Gastrocnemius medialis (tissue), 4 donors: ENCODE results near the gene FOXF2. TPM values are rescaled to one million over a fixed set of nuclear protein-coding genes. Genes with fewer than 3 reads are reported as not detected.
A peak's percentile ranks its signal among the peaks of the same experiment; 100 is the strongest.

Source experiments
- ATAC-seq, 2 donors: fragments of 150-250 bp; one replicate each; pipeline ENCODE4 v1.9.1; 2016
- DNase-seq, 2 donors: peaks; one replicate each; pipeline ENCODE4 v3.0.0-alpha.2; 2019
- H3K27ac ChIP-seq, 4 donors: fragments of 200-600 bp; sonication (generic); 1 replicate in 1 of 4; 2 replicates in 3 of 4; pipeline ENCODE4 v1.5.1; 2016 to 2018; ENCODE audit warnings: mild to moderate bottlenecking in 2 of 4, moderate library complexity in 1 of 4
- H3K27me3 ChIP-seq, 3 donors: fragments of 200-600 bp; sonication (generic) in 2 of 3; 1 replicate in 1 of 3; 2 replicates in 2 of 3; pipeline versions ENCODE4 v1.5.1 to v1.6.0; 2016 to 2019; ENCODE audit warnings: mild to moderate bottlenecking in 1 of 3, moderate library complexity in 1 of 3
- H3K36me3 ChIP-seq, 2 donors: fragments of 200-600 bp; sonication (generic) in 1 of 2; one replicate each; pipeline ENCODE4 v1.5.1; 2017 to 2018
- H3K4me1 ChIP-seq, 2 donors: fragments of 200-600 bp; sonication (generic) in 1 of 2; one replicate each; pipeline ENCODE4 v1.5.1; 2016 to 2017; ENCODE audit warnings: mild to moderate bottlenecking in 2 of 2
- H3K4me3 ChIP-seq, 4 donors: fragments of 200-600 bp; sonication (generic) in 3 of 4; 1 replicate in 1 of 4; 2 replicates in 3 of 4; pipeline ENCODE4 v1.5.1; 2016 to 2019; ENCODE audit warnings: mild to moderate bottlenecking in 2 of 4
- H3K9me3 ChIP-seq, 3 donors: fragments of 200-600 bp; sonication (generic) in 2 of 3; 1 replicate in 1 of 3; 2 replicates in 2 of 3; pipeline ENCODE4 v1.5.1; 2016 to 2019
- CTCF ChIP-seq, 5 experiments: fragments of 450-650 bp in 3 of 5; fragments of 200-600 bp in 2 of 5; sonication (generic) in 2 of 5; IDR thresholded peaks in 4 of 5; conservative IDR thresholded peaks in 1 of 5; 1 replicate in 4 of 5; 2 replicates in 1 of 5; pipeline ENCODE4 v1.5.1; 2016 to 2019; ENCODE audit warnings: antibody characterized with exemption in 5 of 5, mild to moderate bottlenecking in 3 of 5, moderate library complexity in 3 of 5
- POLR2A ChIP-seq, 2 donors: fragments of 450-650 bp; IDR thresholded peaks; one replicate each; pipeline ENCODE4 v1.6.1; 2017; ENCODE audit warnings: antibody characterized with exemption in 2 of 2, mild to moderate bottlenecking in 2 of 2, moderate library complexity in 2 of 2
- in situ Hi-C, 4 donors: fragments of 200-750 bp; cut with MboI; loops; one replicate each; pipeline versions ENCODE4 v1.15.0 to v1.8.0; 2017; ENCODE audit warnings: low sequenced_read_pairs in 4 of 4
- intact Hi-C: fragments of 100-400 bp; cut with DNase I; formaldehyde crosslinking; loops from one replicate; pipeline ENCODE4 v1.15.1; 2023; ENCODE audit warnings: low total_unique reads
- total RNA-seq, 4 donors: library from RNA; depleted of rRNA; stranded (reverse); fragments of >200 nt; gene quantifications; one replicate each; pipeline versions ENCODE4 v1.1.0 to v1.2.3, GENCODE V29; 2016

FOXF2 gene
- total RNA-seq, 4 donors from 2014 or later, result 0.31 to 2.2 (median 1.1) TPM

GRCh38 chr6:1379788-1380147, 9.6 kb upstream of the FOXF2 start:
- Histone ChIP-seq H3K36me3 (no peaks in the 10 kb centered on the region), H3K27me3 (peaks cover 88 to 99% (median 98%) of the 10 kb centered on the region in 3 donors), H3K9me3 (no peaks in the 10 kb centered on the region), H3K4me1 (peaks cover 7 to 18% of the 10 kb centered on the region in 2 donors), H3K4me3 (peak overlapping the region in 1 of 4 donors; percentile 46), H3K27ac (no peak overlapping the region)
- ATAC-seq, result no peak
- intact Hi-C loops, result loop anchor here (2.0 to 5.0 kb wide), 5 partner anchors 67 to 787 kb away; partner anchors contain the start of gene FOXQ1
- TF ChIP-seq CTCF (IDR thresholded peaks at IDR 0.05 in 4 of 5, conservative IDR thresholded peaks at IDR 0.05 in 1 of 5) (no peak), POLR2A (IDR thresholded peaks at IDR 0.05) (no peak)
- DNase-seq, result no peak
- in situ Hi-C loops, result loop anchor here (10.0 to 25.0 kb wide), 4 partner anchors 585 to 792 kb away; no protein-coding TSS in a partner anchor

GRCh38 chr6:1380625-1381427, 8.6 kb upstream of the FOXF2 start:
- no peak overlapping the region for H3K27ac ChIP-seq
- DNase-seq (no peak), ATAC-seq (no peak)
- no peaks in the 10 kb centered on the region for H3K9me3 ChIP-seq
- TF ChIP-seq POLR2A (IDR thresholded peaks at IDR 0.05), result no peak
- TF ChIP-seq CTCF (IDR thresholded peaks at IDR 0.05 in 4 of 5, conservative IDR thresholded peaks at IDR 0.05 in 1 of 5), result no peak
- intact Hi-C loops, result loop anchor here (1.0 to 5.0 kb wide), 6 partner anchors 69 to 789 kb away; partner anchors contain the start of gene FOXQ1
- H3K4me1 ChIP-seq, result peaks cover 7 to 18% of the 10 kb centered on the region in 2 donors
- in situ Hi-C loops, result loop anchor here in 3 of 4 donors (10.0 to 25.0 kb wide), 4 partner anchors 586 to 794 kb away; no protein-coding TSS in a partner anchor
- peaks cover 94 to 100% (median 95%) of the 10 kb centered on the region in 3 donors for H3K27me3 ChIP-seq
- no peak overlapping the region for H3K4me3 ChIP-seq
- H3K36me3 ChIP-seq, result no peaks in the 10 kb centered on the region

- Histone ChIP-seq H3K4me1 (peaks cover 7 to 18% of the 10 kb centered on the region in 2 donors), H3K4me3 (peak overlapping the region; percentile 27 to 55 (median 36)), H3K27ac (no peak overlapping the region), H3K27me3 (peaks cover 92 to 100% (median 96%) of the 10 kb centered on the region in 3 donors), H3K9me3 (no peaks in the 10 kb centered on the region), H3K36me3 (no peaks in the 10 kb centered on the region)
- ATAC-seq, result peak; percentile 65 to 72
- intact Hi-C loops, result loop anchor here (1.0 to 5.0 kb wide), 6 partner anchors 69 to 789 kb away; partner anchors contain the start of gene FOXQ1
- no peak for DNase-seq
- no peak for TF ChIP-seq POLR2A (IDR thresholded peaks at IDR 0.05)
- peak; percentile 70 to 93 (median 86) for TF ChIP-seq CTCF (IDR thresholded peaks at IDR 0.05 in 4 of 5, conservative IDR thresholded peaks at IDR 0.05 in 1 of 5)
- in situ Hi-C loops, result loop anchor here in 3 of 4 donors (10.0 to 25.0 kb wide), 4 partner anchors 587 to 794 kb away; no protein-coding TSS in a partner anchor
Observed at GRCh38 chr6:1381481-1382330, 7.7 kb upstream of the FOXF2 start.

- ATAC-seq (no peak), DNase-seq (no peak)
- intact Hi-C loops (loop anchor here (5.0 kb wide), 4 partner anchors 70 to 790 kb away; partner anchors contain the start of gene FOXQ1), in situ Hi-C loops (loop anchor here in 3 of 4 donors (10.0 to 25.0 kb wide), 4 partner anchors 588 to 795 kb away; no protein-coding TSS in a partner anchor)
- Histone ChIP-seq H3K27ac (no peak overlapping the region), H3K27me3 (peaks cover 92 to 100% (median 97%) of the 10 kb centered on the region in 3 donors), H3K9me3 (no peaks in the 10 kb centered on the region), H3K4me1 (peaks cover 7 to 18% of the 10 kb centered on the region in 2 donors), H3K4me3 (peak overlapping the region in 3 of 4 donors; percentile 18 to 39 (median 27)), H3K36me3 (no peaks in the 10 kb centered on the region)
- TF ChIP-seq POLR2A (IDR thresholded peaks at IDR 0.05) (no peak), CTCF (IDR thresholded peaks at IDR 0.05 in 4 of 5, conservative IDR thresholded peaks at IDR 0.05 in 1 of 5) (no peak)
Observed at GRCh38 chr6:1382331-1382882, 7.0 kb upstream of the FOXF2 start.
